GM18505 (cell line): Measurements from ENCODE around the gene CENPM.
A peak's percentile ranks its signal among the peaks of the same experiment; 100 is the strongest.

ENCODE experiments used
- ATAC-seq: cut with Tn5 transposase; IDR thresholded peaks from one replicate; pipeline ENCODE4 v1.9.1; 2021; ENCODE audit not compliant: unreplicated experiment
- POLR2A ChIP-seq: IDR thresholded peaks from 4 replicates; pipeline ENCODE4 v1.6.1; 2011; ENCODE audit warnings: borderline replicate concordance; ENCODE audit not compliant: insufficient read depth, insufficient read length; ENCODE audit errors: extremely low read depth

Gene CENPM, protein sequence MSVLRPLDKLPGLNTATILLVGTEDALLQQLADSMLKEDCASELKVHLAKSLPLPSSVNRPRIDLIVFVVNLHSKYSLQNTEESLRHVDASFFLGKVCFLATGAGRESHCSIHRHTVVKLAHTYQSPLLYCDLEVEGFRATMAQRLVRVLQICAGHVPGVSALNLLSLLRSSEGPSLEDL

GRCh38 chr22:41946629-41947423, at the start of gene CENPM:
Gene CENPM, minus strand, starts transcription at chr22:41947152. Its CDS starts 76 bp downstream, at chr22:41947076.
- peak; percentile 61 for TF ChIP-seq POLR2A
- ATAC-seq = peak; percentile 67

DNA sequence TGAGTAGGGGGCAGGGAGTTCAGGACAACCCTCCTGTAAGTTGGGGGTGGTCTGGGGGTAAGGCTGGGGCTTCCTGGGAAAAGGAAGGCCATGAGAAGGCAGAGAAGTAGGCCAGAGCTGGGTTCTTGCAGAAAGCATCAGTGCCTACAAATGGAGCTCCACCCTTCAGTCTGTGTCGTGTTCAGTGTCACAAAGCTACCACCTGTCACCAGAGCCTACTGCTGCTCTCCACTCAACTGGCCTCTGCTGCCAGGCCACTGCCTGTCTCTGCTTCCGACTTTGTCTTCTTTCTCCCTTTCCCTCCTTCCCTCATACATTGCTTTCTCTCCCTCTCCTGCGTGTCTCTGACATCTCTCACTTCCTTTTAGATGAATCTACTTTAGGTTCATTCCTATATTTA, 48.3 kb upstream of the CENPM start:
- TF ChIP-seq POLR2A = no peak
- ATAC-seq = no peak

DNA sequence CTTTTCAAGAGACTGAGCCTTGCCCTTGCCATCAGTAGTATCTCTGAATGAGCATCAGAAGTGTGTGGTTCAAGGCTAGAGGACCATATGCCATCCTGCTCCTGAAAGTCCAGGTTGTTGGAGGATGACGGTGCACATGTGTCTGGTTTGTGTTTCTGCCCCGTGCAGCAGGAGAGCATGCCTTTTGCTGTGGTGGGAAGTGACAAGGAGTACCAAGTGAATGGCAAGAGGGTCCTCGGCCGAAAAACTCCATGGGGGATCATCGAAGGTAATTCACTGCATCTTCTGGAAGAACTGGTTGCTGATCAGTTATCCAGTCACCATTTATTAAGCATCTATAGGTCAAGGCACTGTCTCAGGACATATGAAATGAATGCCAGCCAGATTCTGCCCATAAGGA, 45.5 kb upstream of the CENPM start:
- ATAC-seq = no peak
- no peak for TF ChIP-seq POLR2A

- no peak for TF ChIP-seq POLR2A
- no peak for ATAC-seq
Observed at GRCh38 chr22:41991111-41991510, 44.2 kb upstream of the CENPM start.

GRCh38 chr22:41989246-41989645, 42.3 kb upstream of the CENPM start:
- no peak for TF ChIP-seq POLR2A
- no peak for ATAC-seq

DNA sequence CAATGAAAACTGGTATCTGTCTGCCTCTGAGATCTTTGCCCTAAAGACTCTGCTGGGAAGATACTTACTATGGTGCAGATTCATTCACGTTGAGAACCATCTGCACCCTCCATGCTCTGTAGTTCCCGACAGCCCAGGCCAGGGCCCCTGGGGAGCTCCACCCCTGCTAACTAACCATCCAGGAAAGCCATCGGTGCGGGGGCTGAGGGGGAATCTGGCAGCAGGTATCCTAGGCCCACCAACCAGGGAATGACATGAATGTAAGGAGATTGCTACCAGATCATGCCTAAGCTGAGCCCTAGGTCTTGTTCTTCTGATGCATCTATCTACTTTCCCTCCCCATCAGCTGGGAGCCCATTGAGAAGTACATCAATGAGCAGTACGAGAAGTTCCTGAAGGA, 40.3 kb upstream of the CENPM start:
- no peak for ATAC-seq
- no peak for TF ChIP-seq POLR2A

DNA sequence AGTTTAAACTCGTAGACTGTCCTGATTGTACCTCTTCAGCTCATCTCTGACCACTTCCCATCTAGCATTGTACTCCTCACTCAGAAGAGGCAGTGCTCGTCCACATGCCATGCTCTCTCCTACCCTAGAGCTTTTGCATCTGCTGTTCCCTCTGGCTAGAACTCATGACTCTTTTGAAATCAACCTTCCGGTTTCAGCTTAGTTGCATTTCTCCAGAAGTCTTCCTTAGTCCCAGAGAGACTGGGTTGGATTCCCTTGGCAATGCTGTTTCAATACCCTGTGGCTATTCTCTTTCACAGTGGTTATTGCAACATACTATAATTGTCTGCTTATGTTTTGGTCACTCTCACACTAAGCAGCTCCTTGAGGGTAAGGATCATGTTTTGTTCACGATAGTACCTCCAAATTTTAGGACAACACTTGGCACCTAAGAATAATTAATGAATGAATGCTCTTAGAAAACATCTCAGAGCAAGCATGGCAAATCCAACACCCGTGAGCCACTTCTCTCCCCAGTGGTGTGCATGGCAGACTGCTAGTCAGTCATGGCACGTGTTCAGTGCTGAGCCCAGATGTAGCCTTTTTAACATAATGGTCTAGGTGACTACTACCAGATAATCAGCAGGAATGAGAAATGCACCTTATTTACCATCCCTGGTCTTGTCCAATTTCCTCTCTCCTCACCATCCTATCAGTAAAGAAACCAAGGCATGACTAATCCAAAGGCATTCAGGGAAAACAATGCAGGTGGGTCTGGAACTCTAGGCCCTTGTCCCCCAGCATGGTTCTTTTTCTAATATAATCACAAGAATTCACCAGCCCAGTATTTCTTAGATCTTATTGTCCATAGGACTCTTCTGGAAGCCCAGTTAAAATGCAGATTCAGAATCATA, 36.8 kb upstream of the CENPM start:
- ATAC-seq = no peak
- TF ChIP-seq POLR2A = no peak

- ATAC-seq = no peak
- TF ChIP-seq POLR2A = no peak
Observed at GRCh38 chr22:41982865-41983264, 35.9 kb upstream of the CENPM start.

DNA sequence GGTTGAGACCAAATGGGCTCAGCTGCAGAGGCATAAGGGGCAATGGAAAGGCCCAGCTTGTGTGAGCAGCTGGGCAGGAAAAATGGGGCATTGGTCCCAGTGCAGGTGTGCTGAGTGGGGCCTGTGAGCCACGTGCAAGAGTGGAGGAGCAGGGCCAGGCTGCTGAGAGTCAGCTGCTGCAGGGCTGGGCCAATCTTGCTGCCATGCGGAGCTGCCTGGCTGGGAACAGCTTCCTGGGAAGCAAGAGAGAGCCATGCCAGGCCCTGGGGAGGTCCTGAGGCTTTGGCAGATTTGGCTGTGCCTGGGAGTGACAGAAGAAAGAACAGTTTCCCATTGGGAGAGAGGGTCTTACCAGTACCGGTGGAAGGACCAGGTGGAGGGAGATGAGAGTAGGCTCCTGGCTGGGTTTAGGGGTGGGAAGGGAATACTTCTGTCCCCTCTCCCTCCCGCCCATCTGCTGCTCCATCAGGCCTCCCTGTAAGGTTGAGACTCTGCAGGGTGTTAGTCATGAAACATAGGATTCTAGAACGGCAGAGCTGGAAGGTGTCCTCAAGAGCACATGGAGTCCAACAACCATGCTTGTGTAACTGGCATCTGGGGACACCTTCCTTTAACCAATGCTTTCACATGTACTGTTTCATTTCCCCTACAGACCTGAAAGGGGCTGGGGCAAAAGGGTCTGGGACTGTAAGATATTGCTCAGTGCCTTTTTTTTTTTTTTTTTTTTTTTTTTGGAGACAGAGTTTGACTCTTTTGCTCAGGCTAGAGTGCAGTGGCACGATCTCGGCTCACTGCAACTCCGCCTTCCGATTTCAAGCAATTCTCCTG, 32.7 kb upstream of the CENPM start:
- no peak for TF ChIP-seq POLR2A
- ATAC-seq = no peak

- no peak for ATAC-seq
- no peak for TF ChIP-seq POLR2A
Observed at GRCh38 chr22:41978732-41979131, 31.8 kb upstream of the CENPM start.

DNA sequence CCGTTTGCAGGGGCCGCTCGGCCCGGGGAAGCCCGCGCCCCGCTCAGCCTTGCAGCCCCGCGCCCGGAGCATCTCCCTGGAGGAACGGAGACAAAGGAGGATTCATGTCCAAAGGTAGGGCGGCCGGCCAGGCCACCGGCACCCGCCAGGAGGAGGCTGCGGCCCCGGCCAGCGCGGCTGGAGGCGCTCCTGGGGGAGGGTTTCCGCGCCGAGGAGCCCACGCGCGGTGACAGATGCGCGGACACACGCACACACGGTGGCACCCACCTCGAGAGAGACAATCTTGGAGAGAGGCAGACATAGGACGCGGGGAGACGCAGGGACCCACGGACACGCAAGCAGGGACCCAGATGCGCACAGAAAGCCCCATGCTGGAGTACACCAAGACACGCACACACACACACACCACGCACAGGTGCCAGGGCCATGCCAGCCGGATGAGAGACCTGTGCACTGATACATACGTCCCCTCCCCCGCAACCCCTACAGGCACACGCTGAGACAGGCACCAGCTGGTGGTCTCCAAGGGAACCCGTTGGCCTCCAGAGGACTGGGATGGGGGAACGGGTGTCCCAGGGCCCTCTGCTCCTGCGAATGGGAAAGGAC, 30.1 kb upstream of the CENPM start:
- ATAC-seq = no peak
- no peak for TF ChIP-seq POLR2A

DNA sequence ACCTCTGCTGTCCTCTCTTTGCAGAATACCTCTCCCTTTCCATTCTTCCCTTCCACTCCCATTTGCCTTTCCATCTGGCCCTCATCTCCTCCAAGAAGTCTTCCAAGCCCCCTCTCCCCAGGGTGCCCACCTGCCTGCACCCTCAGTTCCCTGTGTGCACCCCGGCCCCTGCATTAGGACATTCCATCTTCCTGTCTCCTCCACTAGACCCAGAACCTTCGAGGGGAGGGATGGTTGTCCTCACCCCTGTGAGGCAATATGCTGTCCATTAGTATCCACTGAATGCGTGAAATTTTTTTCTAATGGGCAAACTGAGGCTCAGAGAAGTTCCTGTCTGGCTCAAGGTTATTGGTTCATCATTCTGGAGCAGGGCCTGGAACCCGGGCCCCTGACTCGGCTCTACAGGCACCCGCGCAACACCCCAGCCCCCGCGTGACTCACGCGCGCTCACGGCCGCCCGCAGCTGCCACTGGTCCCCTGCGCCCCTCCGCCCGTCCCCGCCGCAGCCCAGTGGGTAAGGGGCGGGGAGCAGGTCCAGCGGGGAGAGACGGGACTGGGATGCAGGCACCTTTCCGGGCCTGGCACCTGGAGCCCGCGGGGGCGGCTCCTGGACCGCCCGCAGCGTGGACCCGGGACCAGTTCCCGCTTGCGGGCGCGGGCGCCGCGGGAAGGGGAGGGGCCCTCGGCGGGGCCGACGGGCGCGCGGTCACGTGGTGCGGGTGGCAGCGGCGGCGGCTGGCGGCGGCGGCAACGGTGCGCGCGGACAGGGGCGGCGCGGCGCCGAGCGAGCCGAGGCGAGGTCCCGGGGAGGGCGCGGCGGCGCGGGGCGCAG, 29.3 kb upstream of the CENPM start:
- TF ChIP-seq POLR2A = no peak
- no peak for ATAC-seq

DNA sequence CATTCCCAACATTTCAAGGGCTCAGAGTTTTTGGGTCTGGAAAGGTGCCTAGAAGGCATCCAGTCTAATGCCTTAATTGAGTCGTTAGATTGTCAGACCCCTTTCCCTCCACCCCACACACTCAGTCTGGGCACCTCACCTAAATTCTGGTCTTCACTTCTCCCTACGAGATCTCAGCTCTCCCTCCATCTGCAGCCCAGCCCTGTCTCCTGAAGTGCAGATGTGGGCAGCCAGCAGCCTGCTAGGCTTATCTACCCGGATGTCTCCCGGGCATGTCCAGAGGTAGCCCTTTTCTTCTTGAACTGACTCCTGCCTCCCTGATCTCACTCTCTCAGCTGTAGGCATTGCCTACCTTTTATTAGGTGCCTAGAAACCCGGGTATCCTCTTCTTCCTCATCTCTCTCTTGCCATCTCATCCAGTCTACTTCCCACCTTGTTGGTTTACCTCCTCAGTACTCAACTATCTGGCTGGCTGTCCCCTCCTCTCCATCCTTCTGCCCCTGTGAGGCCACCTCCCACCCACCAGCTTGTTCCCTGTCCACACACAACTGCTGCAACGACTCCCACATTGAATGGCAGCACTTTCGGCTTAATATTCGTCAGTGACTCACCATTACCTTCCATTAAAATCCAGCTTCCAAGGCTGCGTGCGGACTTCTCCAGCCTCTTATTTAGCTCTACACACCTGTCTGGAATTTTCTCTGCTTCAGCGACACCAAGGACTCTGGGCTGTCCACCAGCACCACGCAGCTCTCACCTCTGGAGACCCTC, 28.5 kb upstream of the CENPM start:
- no peak for ATAC-seq

More for the DNA sequence above, 28.5 kb upstream of the CENPM start:
- no peak for TF ChIP-seq POLR2A
